ENCODE data around the gene ZFAND3.

DNA sequence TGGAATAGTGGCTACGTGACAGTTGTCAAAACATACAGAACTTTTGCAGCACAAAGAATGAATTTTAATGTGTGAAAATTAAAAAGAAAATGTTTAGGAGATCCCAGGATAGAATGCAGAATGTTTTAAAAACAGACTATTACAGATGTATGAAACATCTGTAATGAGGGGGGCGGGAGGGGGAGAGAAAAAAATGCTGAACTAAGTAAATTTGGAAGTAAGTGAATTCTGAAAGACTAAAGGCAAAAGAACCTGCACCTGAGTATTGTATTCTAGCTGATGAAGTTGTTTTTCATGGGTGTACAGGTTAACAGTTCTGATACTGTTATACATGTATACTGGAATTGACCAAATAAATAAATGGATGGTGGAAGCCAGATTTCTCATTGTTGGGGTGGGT lies 178.8 kb downstream of the ZFAND3 start:
- TF ChIP-seq, protein P1, sequence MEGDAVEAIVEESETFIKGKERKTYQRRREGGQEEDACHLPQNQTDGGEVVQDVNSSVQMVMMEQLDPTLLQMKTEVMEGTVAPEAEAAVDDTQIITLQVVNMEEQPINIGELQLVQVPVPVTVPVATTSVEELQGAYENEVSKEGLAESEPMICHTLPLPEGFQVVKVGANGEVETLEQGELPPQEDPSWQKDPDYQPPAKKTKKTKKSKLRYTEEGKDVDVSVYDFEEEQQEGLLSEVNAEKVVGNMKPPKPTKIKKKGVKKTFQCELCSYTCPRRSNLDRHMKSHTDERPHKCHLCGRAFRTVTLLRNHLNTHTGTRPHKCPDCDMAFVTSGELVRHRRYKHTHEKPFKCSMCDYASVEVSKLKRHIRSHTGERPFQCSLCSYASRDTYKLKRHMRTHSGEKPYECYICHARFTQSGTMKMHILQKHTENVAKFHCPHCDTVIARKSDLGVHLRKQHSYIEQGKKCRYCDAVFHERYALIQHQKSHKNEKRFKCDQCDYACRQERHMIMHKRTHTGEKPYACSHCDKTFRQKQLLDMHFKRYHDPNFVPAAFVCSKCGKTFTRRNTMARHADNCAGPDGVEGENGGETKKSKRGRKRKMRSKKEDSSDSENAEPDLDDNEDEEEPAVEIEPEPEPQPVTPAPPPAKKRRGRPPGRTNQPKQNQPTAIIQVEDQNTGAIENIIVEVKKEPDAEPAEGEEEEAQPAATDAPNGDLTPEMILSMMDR (IDR thresholded peaks at IDR 0.05): no peak
- no peak for TF ChIP-seq EZH2 (IDR thresholded peaks at IDR 0.05; ENCODE audit: borderline replicate concordance, insufficient read depth, low read depth, low read length, poor library complexity, severe bottlenecking)
